ENCODE data around the gene CCDC3.

Gene CCDC3

DNA sequence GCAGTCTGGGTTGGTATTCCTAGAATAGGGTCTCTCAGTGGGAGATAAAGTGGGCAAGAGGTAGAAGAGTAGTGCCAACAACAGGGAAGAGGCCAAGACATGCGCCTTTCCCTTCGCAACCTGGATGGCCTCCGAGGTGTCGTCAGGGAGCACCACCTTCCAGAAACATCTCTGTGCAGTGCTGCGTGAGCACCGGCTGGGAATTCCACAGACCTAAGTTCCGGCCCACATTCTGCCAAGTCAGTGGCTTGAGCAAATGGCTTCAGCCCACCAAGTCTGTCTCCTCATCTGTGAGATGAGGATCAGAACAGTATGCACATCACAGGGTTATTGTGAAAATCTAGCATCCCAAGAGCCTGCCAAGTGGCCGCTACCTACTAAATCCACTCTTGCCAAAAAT, 40.6 kb downstream of the CCDC3 start:
- no peak for DNase-seq

DNA sequence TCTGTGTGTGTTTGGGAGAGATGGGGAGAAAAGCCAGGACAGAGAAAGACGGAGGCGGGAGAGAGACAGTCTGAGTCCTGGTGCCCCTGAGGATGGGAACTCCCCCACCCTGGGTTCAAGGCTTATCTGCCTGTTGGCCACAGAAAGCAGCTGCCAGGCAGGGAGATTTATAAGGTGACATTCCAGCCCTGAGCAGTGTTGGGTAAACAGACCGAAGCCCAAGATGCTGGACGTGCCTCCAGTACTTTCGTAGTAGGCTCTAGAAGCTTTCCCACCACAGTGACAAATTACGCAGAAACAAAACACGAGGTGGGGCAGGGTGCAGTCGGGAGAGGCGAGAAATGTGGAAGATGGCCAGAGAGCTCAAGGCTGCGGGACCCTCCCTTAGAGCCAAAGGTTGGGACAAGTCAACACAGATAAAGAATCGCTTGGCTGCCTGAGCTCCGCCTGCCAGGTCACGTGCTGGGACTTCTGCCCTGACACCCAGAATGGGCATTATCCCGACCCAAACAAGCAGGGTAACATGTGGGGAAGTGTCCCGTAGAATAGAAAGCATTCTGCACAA, 41.1 kb downstream of the CCDC3 start:
- DNase-seq, result no peak

DNA sequence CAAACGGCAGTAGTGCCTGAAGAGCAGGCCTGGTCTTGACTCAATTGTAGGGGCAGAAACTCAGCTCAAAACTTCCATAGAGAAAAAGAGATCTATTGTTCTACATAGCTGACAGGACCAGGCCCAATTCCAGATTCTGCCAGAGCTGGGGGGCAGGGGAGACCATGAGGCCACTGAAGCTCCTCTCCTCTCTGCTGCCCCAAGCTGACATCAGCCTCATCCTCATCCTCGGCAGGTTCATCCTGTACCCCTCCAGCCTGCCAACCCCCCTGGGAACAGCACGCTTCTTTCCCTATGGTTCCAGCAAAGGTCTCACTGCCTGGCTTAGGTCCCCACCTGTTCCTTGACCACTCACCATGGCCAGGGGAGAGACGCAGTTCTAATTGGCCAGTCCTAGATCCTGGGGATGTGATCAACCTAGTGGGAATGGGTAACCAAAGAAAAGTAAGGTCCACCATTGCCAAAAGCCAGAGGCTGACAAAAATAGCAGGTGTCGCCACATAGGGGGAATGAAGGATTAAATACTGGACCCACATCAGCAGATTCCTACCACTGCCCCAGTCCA, 42.9 kb downstream of the CCDC3 start:
- DNase-seq, result no peak

DNA sequence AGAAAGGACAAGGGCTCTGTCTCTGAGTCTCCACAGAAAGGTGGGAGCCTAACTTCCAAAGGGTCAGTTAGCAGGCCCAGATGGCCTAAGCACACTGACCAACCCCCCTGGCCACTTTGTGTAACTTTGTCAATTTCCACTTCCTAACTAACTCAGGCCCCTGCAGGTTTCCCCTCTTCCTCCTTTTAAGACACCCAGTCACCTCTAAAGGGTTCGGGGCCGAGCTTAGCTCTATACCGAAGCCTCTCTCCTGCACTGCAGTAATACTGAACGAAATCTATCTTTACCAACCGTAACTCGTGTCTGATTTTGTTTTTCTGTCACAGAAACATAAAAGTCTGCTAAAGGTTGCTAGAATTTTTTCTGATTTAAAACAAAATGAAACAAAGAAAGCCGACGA, 44.4 kb downstream of the CCDC3 start:
- DNase-seq, result no peak

DNA sequence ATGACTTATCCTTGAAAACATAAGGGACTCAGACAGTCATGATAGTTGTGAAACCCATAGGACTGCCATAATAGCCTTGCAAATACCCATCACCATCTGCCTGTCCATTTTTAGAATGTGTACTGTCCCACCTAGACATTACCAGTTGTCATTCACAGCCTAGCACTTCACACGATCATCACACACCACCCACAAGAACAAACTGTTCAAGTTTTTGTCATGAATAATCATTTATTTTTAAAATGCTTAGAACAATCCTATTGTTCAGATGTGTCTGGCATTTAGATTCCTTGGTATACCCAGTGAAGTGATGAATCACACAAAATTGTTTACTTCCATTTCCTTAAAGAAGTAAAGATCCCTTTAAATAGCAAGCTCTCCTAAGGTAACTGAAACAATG, 46.6 kb downstream of the CCDC3 start:
- DNase-seq, result no peak

DNA sequence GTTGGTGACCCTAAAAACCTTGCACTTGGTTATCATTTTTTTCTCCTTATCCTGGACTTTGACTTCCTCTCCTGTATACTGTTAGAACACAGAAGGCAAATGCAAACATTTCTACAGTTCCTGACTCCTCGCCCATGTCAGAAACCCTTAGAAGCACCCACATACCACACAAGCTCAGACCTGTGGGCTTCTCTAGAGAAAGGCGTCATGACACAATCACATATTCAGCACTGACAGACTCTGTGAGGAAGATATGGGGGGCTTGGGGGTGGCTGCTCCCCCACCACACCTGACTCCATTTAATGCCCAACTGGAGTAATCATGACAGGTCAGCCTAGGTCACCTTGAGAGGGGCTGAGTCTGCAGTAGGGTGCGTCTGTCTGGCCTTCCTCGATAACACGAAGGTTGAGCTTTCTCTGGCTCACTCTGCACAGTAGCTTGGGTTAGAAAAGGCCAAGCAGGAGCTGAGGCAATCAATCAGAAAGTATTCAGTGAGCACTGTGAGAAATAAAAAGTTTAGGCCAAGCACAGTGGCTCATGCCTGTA, 50.9 kb downstream of the CCDC3 start:
- DNase-seq, result no peak

DNA sequence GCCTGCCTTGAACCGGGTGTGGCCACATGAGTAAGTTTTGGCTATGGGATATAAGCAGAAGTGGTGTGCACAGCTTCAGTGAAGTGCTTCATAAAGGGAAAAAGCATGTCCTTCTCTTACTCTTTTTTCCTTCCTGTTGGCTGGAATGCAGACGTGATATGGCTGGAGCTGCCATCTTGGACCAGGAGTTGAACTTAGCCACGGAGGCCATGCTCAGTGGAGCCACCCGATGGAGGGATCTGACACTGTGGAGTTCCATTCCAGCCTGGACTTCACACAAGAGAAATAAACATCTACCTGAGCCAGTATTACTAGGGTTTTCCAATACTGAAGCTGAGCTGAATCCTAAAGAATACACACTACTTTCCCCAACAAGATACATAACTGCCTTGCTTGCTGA, 52.3 kb downstream of the CCDC3 start:
- DNase-seq, result no peak

DNA sequence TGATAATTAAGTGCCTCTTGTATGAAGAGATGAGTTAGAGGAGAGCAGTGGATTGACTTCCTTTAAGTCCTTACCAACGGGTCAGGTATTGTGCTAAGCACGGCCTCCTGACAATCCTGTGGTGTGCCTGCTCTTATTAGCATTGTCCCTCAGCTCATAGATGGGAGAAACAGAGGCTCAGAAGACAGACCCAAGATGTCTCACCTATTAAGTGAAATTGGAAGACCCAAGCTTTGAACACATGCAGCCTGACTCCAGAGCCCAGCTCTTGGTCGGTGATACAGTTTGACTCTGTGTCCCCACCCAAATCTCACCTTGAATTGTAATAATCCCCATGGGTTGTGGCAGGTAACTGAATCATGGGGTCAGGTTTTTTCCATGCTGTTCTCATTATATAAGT, 53.8 kb downstream of the CCDC3 start:
- DNase-seq, result no peak

DNA sequence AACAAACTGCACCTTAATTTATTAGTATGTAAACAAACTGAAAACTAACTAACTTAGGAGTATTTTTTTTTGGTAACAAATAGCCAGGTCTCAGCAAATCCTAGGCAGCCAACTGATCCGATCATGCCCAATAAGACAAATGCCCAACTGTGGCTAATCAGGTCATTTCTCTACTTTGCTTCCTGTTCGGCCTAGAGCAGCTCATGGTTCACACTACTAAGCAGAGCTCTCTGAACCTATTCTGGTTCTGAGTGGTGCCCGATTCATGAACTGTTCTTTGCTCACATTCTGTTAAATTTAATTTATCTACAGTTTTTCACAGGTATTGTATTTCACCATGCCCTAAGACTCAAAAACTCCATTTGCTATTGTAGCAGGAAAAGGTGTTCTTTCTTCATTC, 55.1 kb downstream of the CCDC3 start:
- no peak for DNase-seq

DNA sequence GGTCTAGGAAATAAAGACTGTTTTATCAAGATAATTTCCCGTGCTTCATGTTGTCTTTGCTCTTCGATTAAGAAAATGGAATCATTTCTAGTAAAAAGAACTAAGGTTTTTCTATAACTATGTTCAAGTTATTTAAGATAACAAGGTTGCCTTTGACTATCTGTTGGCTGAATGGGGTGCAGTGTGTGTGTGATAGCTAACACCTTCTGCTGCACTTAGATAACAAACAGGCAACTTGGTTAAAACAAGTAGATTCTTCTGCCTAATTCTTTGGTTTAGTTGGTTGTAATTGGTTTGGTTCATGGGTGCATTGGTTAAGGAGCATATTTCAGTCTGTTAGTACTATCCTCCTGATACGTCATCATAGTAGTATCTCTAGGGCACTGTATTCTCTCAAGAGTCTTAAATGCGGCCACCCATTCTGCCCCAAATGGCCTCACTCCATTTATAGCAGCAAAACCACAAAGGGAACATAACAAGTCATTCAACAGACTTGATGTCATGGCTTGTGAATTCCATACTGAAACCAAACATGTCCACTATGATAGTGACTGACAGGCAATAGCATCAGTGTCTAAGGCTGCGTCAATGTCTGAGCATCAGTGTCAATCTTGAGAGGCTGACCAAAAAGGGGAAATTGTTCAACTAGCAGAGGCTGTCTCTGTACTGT, 55.7 kb downstream of the CCDC3 start:
- DNase-seq, result no peak

DNA sequence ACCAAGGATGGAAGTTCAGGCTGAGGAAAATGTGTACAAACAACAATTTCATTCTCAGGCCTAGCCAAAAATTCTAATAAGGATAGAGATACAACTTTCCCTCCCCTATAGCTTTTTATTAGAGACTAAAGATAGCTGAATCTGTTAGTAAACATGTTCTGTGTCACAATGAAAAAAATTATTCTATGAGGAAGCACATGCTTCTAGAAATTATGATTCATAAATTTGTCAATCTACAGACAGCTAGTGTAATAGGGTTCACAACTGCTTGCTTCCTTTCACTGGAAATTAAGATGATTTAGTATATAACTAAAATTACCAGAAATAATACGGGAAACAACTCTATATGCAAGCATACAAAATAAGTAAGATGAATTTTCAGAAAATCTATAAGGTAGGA, 56.6 kb downstream of the CCDC3 start:
- no peak for DNase-seq

DNA sequence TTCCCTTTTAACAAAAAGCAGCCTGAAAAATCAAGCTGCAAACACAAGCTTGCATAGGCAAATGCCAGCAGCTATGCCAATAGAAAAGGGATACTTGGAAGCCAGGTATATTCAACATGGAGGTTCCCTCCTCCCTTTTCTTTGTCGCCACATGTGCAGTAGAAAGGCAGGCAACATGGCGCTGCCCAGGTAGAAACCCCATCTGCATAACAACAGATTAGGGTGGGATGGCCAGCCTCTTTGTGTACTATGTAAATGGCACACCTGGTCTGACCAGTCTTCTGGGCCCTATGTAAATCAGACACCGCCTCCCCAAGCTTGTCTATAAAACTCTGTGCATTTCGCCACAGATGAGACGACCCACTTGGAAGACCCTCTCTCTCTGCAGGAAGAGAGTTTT, 58.1 kb downstream of the CCDC3 start:
- DNase-seq, result no peak

DNA sequence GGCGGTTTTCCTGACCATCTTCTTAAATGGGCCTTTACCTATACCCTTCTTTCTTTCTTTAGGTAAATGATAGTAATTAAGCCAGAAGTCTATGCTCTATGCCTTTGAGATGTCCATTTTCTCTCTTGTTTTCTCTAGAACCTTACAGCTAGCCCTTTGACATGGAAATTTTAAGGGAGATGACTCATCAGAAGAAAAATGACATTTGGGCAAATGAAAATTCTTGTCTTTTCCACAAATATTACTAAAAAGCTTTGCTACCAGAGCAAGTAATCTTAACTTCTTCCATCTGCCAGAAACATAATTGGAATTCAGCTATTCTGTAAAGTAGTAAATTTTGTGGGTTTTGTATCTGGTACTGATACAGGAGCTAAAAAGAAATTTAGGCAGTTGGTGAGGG, 59.5 kb downstream of the CCDC3 start:
- no peak for DNase-seq

DNA sequence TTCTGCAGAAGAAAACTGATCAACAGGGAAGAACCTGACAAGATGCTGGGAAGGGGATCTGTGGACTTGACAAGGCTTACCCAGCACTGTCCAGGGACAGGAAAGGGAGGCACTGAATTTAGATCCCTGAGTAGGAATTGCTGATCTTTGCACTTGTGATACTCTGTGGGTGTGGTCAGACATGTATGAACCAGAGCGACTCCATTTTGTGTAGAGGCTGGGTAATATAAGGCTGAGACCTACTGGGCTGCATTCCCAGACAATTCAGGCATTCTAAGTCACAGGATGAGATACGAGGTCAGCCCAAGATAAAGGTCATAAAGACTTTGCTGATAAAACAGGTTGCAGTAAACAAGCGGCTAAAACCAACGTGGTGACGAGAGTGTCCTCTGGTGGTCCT, 60.7 kb downstream of the CCDC3 start:
- DNase-seq, result no peak

DNA sequence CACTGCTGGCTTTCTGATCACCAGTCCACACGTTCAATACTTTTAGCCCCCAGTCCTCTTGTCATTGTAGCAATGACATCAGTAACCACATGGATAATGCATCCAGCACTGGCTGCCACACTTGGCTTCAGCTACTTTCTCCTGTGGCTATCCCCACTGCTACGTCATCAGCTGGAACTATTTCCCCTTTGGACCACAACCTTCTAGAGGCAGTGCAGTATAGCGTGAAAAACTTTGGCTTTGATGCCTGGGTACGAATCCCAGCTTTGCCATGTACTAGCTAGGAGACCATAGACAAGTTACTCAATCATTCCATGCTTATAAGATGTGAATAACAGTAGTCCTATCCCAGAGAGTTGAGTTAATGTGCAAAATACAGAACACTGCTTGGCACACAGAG, 63.2 kb downstream of the CCDC3 start:
- no peak for DNase-seq

DNA sequence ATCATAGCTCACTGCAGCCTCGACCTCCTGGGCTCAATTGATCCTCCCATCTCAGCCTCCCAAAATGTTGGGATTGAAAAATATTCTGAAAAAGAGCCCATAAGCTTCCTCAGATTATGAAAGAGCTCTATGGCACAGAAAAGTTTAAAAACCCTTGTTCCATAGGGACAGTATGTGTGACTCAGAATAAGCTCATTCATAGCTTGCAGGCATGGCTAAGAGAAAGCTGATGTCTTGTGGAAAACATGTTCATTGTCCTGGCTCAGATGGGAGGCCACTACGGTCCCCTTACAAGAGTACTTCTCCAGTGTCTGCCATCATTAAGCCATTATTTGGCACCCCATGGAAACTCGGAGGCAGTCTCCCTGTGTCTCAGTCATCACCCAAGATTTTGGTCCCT, 64.0 kb downstream of the CCDC3 start:
- no peak for DNase-seq

DNA sequence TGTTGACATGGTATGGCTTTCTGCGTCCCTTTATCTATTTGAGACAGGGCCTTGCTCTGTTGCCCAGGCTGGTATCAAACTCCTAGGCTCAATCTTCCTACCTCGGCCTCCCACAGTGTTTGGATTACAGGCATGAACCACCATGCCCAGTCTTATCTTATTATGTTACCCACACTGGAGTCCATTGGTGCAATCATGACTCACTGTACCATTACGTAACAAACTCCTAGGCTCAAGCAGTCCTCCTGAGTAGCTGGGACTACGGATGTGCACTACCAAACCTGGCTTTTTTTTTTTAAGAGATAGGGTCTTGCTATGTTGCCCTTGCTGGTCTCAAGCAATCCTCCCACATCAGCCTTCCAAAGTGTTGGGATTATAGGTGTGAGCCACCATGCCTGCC, 66.7 kb downstream of the CCDC3 start:
- DNase-seq, result no peak

DNA sequence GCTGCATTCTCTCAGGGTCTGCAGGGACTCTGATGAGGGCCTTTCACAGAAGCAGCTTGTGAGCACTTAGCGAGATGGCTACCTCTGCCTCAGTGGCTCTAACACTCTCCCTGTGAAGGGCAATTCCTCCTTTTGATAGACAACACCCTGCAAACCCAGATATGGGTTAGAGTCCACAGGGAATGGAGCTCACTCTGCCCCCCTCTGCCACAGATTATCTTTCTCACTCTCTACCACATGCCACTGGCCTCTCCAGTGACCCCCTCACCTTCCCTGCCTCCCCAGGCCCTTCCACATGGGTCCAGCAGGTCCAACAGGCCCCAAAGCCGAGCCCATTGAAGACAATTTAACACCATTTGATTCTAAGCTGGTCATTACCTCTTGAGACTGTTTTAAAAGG, 72.1 kb downstream of the CCDC3 start:
- DNase-seq, result no peak

DNA sequence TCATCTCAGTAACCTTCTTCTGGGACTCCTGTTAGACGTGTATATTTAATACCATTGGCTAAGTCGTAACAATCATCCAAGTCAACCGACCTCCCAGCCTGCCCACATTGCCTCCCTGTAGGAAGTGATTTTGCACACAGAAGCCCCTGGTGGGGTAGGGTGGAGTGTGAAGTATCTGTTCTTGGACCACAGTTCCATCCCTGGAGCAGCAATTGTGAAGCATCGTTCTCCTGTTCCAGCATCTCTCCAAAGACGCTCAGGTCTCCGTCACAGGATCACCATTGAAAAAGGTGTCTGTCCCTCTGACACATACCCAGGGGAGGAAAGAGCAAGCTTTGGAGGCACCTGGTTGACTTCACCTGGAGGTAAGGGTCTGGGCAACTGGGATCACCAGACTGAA, 72.9 kb downstream of the CCDC3 start:
- DNase-seq, result no peak

DNA sequence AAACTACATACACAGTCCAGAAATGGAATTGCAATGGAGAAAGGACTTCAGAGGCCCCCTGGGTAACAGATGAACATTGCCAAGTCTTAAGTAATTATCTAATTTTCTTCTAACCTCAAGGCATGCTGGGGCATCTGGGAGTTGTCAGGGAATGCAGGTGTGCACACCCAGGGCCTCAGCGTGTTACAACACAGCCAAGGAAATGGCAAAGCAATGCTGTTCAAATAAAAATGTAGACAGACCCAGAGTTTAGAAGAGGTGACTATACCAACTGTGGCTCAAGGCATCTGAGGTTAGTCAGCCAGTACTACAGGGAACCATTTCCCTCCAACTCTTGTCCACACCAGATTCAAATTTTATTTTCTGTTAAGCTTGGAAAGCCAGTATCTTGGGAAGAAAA, 73.6 kb downstream of the CCDC3 start:
- DNase-seq, result no peak

DNA sequence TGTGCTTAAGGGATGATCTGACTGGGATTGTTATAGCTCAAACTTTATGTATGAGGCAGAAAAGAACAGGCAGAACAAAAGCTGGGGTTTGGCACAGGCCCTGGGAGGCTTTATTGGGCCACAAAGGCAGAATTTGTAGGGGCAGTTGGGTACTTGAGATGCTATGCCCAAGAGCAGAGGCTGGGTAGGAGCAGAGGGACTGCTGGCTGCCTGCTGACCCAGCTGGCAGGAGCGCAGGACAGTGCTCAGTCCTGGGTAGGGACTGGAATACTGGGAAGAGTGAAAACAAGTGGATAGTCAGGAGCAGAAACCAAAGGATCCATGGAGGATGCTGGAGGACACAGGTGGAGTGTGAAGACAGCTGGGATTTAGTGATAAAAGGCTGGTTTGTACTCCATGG, 75.7 kb downstream of the CCDC3 start:
- DNase-seq, result no peak

DNA sequence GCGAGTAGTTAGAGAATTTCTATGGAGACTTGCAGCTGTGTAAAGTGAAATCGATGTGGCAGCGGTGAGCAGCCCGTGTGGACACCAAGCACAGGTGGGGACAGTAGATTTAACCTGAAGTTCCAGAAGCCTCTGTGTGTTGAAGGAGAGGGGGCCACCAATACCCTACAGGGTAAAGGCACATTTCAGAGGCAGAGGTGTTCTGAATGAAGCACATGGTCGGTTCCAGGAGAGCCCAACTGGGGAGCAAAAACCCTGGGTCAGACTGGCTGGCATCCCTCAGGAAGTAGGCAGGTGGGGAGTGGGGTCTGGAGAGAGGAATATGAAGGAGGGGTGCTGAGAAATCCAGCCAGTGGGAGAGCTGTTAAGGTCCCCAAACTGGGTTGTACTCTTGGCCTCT, 76.6 kb downstream of the CCDC3 start:
- DNase-seq, result no peak

DNA sequence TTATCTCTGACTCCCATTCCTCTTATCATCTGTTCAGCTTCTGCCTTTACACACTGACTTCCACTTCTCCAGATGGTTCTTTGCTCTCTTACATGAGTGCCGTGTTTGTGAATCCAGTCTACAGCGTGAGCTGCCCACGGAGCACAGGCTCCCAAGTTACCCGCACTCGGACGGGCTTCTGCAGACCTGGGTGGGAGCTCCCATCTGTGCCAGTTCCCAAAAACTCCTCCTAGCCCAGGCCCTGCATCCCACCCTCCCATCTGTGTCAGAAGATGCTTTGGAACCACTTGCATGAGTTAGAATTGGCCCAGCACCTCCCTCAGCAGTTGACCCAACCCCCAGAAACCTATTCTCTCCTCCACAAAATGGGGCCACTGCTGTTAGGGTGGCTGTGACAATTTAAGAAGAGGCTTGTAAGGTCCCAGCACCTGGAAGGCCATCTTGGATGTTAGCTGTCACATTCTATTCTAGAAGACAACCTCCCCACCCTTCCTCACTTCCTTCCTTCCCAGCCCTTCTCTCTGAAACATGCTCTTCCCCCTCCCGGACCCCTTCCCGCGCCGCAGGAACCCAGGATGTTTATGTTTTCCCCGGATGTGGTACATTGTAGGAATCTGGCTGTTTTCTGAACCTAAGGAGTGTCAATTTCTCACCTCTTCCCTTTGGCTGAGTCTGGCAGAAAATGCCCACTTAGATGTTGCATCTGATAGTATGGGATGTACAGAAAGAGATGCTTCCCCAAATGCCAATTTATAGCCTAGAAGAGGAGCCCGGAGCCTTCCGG, 79.2 kb downstream of the CCDC3 start:
- DNase-seq, result no peak

DNA sequence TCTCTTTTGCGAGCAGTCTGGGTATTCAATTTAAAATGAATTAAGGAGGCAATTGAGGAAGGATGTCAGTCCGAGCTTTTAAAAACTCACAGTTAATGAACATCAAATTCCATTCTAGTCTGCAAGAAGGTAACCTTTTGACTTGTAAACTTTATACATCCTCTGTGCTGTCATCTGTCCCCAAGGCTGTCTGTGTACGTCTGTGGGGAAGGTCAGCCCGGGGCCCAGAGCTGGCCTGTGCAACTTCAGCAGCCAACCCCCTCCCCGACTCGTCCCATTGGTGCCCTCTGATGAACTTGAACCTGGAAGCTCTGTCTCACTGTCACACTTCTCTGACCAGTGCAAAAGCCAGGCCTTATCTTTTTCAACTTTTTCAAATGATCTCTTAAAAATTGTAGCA, 80.3 kb downstream of the CCDC3 start:
- no peak for DNase-seq

Data from GOT3 (cell line).